ENCODE measurements around the gene MINDY4.

GRCh38 chr7:30813466-30813865, 42.2 kb downstream of the MINDY4 start:
- TF ChIP-seq POLR2AphosphoS5 (IDR thresholded peaks at IDR 0.05) (no peak), POLR2A (IDR thresholded peaks at IDR 0.05) (no peak), EP300 (IDR thresholded peaks at IDR 0.05; ENCODE audit: low read depth) (no peak)
- TF ChIP-seq, protein P1, sequence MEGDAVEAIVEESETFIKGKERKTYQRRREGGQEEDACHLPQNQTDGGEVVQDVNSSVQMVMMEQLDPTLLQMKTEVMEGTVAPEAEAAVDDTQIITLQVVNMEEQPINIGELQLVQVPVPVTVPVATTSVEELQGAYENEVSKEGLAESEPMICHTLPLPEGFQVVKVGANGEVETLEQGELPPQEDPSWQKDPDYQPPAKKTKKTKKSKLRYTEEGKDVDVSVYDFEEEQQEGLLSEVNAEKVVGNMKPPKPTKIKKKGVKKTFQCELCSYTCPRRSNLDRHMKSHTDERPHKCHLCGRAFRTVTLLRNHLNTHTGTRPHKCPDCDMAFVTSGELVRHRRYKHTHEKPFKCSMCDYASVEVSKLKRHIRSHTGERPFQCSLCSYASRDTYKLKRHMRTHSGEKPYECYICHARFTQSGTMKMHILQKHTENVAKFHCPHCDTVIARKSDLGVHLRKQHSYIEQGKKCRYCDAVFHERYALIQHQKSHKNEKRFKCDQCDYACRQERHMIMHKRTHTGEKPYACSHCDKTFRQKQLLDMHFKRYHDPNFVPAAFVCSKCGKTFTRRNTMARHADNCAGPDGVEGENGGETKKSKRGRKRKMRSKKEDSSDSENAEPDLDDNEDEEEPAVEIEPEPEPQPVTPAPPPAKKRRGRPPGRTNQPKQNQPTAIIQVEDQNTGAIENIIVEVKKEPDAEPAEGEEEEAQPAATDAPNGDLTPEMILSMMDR (IDR thresholded peaks at IDR 0.05), result no peak

Measured in transverse colon (tissue), 4 donors.